Measurements from ENCODE around the gene CDH4.

CDH4 gene

GRCh38 chr20:61355585-61355984, 103.5 kb downstream of the CDH4 start:
- no peak for DNase-seq (ENCODE audit: low read depth, low spot score)

GRCh38 chr20:61356196-61356595, 104.1 kb downstream of the CDH4 start:
- no peak for DNase-seq (ENCODE audit: low read depth, low spot score)

DNA sequence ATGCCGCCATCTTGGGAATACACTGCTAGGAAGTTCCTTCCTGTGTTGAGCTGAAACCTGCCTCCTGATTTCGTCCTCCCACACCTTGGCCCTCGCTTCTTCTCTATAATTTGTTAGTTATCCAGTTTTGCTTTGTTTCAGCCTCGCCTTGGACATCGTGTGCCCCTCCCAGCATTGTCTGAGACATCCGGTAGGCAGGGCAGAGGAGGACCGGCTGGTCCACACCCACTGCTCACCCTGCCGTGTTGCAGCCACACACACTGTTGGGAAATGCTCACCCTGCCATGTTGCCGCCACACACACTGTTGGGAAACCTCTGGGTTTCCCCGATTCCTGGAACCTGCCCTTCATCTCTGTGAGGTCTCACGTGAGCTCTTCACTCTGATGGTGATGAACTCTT, 105.1 kb downstream of the CDH4 start:
- no peak for DNase-seq (ENCODE audit: low read depth, low spot score)

DNA sequence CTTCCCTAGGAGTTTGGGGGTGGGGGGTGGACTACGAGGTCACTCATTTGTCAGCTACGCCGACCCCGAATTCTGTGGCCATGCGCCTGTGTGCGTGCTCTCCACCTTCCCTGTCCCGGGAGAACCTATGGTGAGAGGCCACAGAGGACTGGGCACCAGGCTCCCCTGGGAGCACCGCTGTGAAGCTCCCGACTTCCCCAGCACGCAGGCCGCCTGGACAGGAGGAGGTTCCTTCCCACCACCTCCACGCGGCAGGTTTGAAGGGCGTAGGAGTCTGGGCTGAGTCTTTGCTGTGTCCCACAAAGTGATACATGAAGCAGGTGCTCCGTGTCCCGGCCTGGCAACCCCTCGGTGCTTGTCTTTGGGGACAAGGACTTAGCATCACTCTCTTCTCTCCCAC, 107.2 kb downstream of the CDH4 start:
- no peak for DNase-seq (ENCODE audit: low read depth, low spot score)

GRCh38 chr20:61360296-61360695, 108.2 kb downstream of the CDH4 start:
- DNase-seq (ENCODE audit: low read depth, low spot score): no peak

- no peak for DNase-seq (ENCODE audit: low read depth, low spot score)
Measured at GRCh38 chr20:61360940-61361339, 108.9 kb downstream of the CDH4 start.

GRCh38 chr20:61361501-61361900, 109.4 kb downstream of the CDH4 start:
- DNase-seq (ENCODE audit: low read depth, low spot score): no peak

- no peak for DNase-seq (ENCODE audit: low read depth, low spot score)
Measured at GRCh38 chr20:61364147-61364546, 112.1 kb downstream of the CDH4 start.

- DNase-seq (ENCODE audit: low read depth, low spot score): no peak
Measured at GRCh38 chr20:61366914-61367313, 114.9 kb downstream of the CDH4 start.

DNA sequence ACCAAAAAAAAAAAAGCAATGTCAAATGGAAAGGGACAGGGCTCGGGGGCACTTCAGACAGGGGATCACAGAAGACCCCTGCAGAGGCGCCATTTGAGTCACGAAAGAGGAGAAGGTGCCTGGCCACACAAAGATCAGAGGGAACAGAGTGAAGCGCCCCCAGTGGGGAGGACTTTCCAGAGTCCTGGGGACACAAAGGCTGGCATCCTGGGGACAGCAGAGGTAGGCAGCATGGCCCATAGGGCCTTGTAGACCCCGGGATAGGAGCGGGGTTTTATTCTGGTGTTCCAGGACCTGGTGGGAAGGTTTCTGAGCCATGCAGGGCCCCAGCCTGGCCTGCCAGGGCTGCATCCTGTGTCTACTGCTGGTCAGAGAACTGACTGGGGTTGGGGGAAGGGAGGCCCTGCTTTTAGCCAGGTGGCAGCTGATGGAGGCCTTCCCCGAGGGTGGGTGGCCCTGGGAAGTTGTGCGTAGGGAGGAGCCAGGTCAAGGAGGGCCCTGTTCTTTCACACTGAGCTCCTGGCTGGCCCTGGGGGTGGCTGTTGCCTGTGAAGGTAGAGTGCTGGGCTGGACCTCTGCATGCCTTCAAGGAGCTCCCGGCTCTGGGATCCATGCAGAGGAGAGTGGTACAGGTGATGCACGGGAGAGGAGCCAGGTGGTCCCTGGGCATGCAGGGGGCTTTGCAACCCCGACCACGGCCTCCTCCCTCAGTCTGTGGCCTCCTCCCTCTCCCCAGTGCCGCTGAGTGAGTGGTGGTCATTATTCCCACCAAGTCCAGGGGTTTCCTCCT, 117.9 kb downstream of the CDH4 start:
- DNase-seq (ENCODE audit: low read depth, low spot score): no peak

DNA sequence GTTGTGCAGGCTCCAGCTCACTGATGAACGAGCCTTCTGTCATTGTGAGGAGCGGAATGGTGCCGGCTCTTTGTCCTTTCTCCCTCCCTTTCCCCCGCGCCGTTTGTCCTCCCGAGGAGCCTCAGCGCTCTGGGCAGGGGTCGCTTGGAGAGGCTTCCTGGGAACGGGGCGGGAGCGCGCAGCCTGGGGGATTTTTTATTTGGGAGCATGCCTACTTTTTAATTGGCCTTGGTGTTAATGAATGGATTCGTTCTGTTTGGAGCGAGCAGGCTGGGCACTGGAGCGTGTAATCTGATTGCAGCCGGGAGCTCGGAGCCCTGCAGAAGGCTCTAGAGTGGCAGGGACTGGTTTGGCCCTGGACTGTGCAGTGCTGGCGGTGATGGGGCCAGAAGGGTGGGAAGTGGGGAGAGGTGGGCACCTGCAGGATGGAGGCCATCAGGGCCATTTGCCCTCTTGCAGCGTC, 118.8 kb downstream of the CDH4 start:
- DNase-seq (ENCODE audit: low read depth, low spot score): no peak

GRCh38 chr20:61371501-61372136, 119.6 kb downstream of the CDH4 start:
- DNase-seq (ENCODE audit: low read depth, low spot score): no peak

DNA sequence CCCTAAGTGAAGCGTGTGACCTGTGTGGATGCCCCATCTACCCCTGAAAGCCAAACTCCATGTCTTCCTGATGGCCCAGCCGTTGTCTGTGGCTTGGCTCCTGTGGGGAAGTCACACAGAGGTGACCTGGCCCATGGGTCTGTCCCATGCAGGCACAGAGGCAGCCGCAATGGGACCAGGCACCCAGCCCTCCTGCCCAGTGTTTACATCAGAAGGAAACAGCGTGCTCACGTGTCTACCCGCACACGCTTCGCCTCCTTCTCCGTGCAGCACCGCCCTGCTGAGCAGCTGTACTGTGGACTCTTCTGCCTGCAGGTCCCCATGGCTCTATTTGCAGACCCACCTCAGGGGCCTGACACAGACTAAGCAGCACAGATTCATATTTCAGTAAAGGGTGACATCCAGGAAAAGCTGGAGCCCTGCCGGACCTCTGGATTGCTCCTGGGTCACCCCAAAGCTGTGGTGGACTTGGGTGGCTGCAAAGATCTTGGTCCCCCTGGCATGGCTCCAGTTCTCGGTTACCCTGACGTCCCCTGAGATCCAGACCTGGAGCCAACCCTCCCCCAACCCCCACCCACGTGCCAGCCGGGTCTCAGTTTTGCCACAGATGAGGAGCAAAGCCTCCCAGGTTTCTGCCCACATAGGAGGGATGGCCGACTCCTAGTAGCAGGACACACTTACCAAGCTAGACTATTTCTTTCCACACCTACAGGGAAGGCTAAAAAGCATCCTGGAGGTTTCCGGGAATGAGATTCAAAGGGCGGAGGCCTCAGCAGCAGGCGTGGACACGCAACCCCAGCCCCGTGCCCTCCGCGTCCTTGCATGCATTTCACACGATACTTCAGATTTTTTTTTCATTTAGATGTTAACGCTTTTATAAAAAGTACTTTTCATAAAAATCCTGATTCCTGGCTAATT, 120.3 kb downstream of the CDH4 start:
- no peak for DNase-seq (ENCODE audit: low read depth, low spot score)

GRCh38 chr20:61373055-61373399, 121.0 kb downstream of the CDH4 start:
- no peak for DNase-seq (ENCODE audit: low read depth, low spot score)

GRCh38 chr20:61373956-61374545, 122.0 kb downstream of the CDH4 start:
- no peak for DNase-seq (ENCODE audit: low read depth, low spot score)

- DNase-seq (ENCODE audit: low read depth, low spot score): no peak
Measured at GRCh38 chr20:61376541-61377240, 124.6 kb downstream of the CDH4 start.

- DNase-seq (ENCODE audit: low read depth, low spot score): no peak
Measured at GRCh38 chr20:61378694-61379355, 126.8 kb downstream of the CDH4 start.

DNA sequence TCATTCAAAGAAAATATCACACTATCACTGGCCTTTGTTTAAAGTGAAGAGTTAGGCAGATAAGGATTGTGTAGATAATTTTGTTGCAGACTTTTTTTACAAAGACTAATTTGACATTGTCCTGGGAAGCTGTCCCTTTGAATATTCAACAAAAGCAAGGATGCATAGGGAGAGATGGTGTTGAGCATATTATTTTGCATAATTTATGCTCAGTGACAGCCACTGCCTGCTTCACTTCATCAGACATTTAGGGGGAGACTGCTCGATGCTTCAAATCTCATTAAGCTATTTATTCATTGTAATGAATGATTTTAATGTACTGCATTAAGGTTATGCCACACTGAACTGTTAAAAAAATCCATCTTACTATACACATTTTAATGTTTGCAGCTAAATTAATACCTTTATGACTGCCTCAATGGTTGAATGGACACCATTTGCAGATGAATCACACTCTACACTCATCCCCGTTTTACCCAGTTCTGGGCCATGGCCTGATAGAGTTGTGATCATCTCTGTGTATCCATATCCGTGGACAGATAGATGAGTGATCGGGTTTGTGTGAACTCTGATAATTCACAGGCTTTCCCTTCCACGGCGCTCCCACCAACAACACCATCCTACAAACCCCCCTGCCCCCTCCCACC, 128.0 kb downstream of the CDH4 start:
- no peak for DNase-seq (ENCODE audit: low read depth, low spot score)

GRCh38 chr20:61380545-61380915, 128.5 kb downstream of the CDH4 start:
- no peak for DNase-seq (ENCODE audit: low read depth, low spot score)

GRCh38 chr20:61382194-61382593, 130.1 kb downstream of the CDH4 start:
- no peak for DNase-seq (ENCODE audit: low read depth, low spot score)
